K562 (cell line): Measurements from ENCODE around the gene LTO1. TPM values are rescaled to one million over a fixed set of nuclear protein-coding genes. Genes with fewer than 3 reads are reported as not detected.
A peak's percentile ranks its signal among the peaks of the same experiment; 100 is the strongest.

Experiments
- ATF3 ChIP-seq, 2 experiments: fragments of 450-650 bp in 1 of 2; sonication (generic) in 1 of 2; formaldehyde crosslinking in 1 of 2; IDR thresholded peaks in 1 of 2; conservative IDR thresholded peaks in 1 of 2; 2 replicates each; pipeline versions ENCODE4 v1.6.1 to v1.8.1; 2016 to 2023; ENCODE audit warnings: mild to moderate bottlenecking in 2 of 2, moderate library complexity in 2 of 2, inconsistent platforms in 1 of 2, missing genetic modification reagents in 1 of 2
- HMGN3 ChIP-seq: IDR thresholded peaks from 2 replicates; pipeline ENCODE4 v1.6.1; 2011; ENCODE audit warnings: borderline replicate concordance, low read depth, mild to moderate bottlenecking, mixed read lengths, low read length; ENCODE audit not compliant: insufficient read length; ENCODE audit errors: extremely low read depth
- HNRNPH1 ChIP-seq: fragments of 200-400 bp; formaldehyde crosslinking; optimal IDR thresholded peaks from 2 replicates; pipeline ENCODE3; 2017; ENCODE audit warnings: low read depth, mild to moderate bottlenecking, low read length, moderate library complexity
- KAT7 ChIP-seq: sonication (generic); formaldehyde crosslinking; IDR thresholded peaks from 2 replicates; pipeline ENCODE4 v1.8.0; 2022; ENCODE audit warnings: missing genetic modification reagents, mild to moderate bottlenecking, borderline replicate concordance
- MIER1 ChIP-seq: fragments of 450-650 bp; IDR thresholded peaks from 2 replicates; pipeline ENCODE4 v1.6.1; 2016; ENCODE audit warnings: antibody characterized with exemption, mild to moderate bottlenecking, low read depth
- NFATC3 ChIP-seq: fragments of 450-650 bp; IDR thresholded peaks from 2 replicates; pipeline ENCODE4 v1.6.1; 2017; ENCODE audit warnings: mild to moderate bottlenecking
- NFE2 ChIP-seq: IDR thresholded peaks from 2 replicates; pipeline ENCODE4 v1.6.1; 2014; ENCODE audit warnings: antibody characterized with exemption, low read depth
- SNAPC5 ChIP-seq: fragments of 250-450 bp; sonication (Bioruptor Pico); IDR thresholded peaks from 2 replicates; pipeline ENCODE4 v1.8.0; 2021; ENCODE audit warnings: moderate library complexity, mild to moderate bottlenecking, inconsistent platforms
- TAL1 ChIP-seq: fragments of 450-650 bp; IDR thresholded peaks from 2 replicates; pipeline ENCODE4 v1.6.1; 2016; ENCODE audit warnings: mild to moderate bottlenecking
- TCF15 ChIP-seq: fragments of 250-450 bp; sonication (Bioruptor Pico); IDR thresholded peaks from 2 replicates; pipeline ENCODE4 v1.8.0; 2022; ENCODE audit warnings: moderate library complexity, mild to moderate bottlenecking, inconsistent platforms
- XRCC3 ChIP-seq: fragments of 450-650 bp; IDR thresholded peaks from 2 replicates; pipeline ENCODE4 v1.6.1; 2017; ENCODE audit warnings: mild to moderate bottlenecking, moderate library complexity
- ZNF507 ChIP-seq: conservative IDR thresholded peaks from 2 replicates; pipeline ENCODE4 v1.6.1; 2017; ENCODE audit warnings: missing genetic modification characterization, missing compliant biosample characterization
- ZNF76 ChIP-seq: fragments of 250-450 bp; sonication (Bioruptor Pico); IDR thresholded peaks from 2 replicates; pipeline ENCODE4 v1.4.0; 2020; ENCODE audit warnings: mild to moderate bottlenecking, moderate library complexity, borderline replicate concordance
- ZNF785 ChIP-seq: fragments of 250-450 bp; sonication (Bioruptor Pico); IDR thresholded peaks from 2 replicates; pipeline ENCODE4 v1.4.0; 2020; ENCODE audit warnings: mild to moderate bottlenecking
- polyA plus RNA-seq, 8 experiments: library from polyadenylated mRNA; depleted of rRNA in 4 of 8; stranded (reverse) in 5 of 8; unstranded in 3 of 8; fragments of >200 nt; fragmentation: Nextera tagmentation in 2 of 8; fragmentation: Illumina TruSeq in 1 of 8; extraction: Ambion mirVana in 2 of 8; extraction: Trizol in 1 of 8; gene quantifications; 2 replicates each; pipeline versions ENCODE4 v1.2.1 to v1.2.3, GENCODE V29; 2011 to 2014; ENCODE audit warnings: inconsistent platforms in 1 of 8, missing spikeins in 1 of 8
- total RNA-seq, 7 experiments: library from RNA; depleted of rRNA in 6 of 7; stranded (reverse); fragments of >200 nt in 6 of 7; fragmentation: Illumina TruSeq in 2 of 7; extraction: Trizol in 2 of 7; gene quantifications; 2 replicates each; pipeline versions ENCODE4 v1.2.1 to v1.2.3, GENCODE V29; 2011 to 2021; ENCODE audit warnings: low replicate concordance in 1 of 7
- TF ChIP-seq, protein P1 (sequence below): fragments of 450-650 bp; formaldehyde crosslinking; IDR thresholded peaks from 2 replicates; pipeline ENCODE4 v1.4.0; 2020; ENCODE audit warnings: mild to moderate bottlenecking, moderate library complexity

LTO1 gene
- total and polyA plus RNA-seq, 9 of the 15 experiments (the other 6 are each of a cell fraction or from before 2014, with no cell fraction given), result 2.6 to 43.4 (median 19.1) TPM

GRCh38 chr11:69670158-69670845 is 4.9 kb downstream of the LTO1 start (continued):
- TF ChIP-seq ATF3 (IDR thresholded peaks at IDR 0.05), result no peak
- 0 out of 2 replicates have a peak, but pooled peaks have one; percentile 27 for TF ChIP-seq ATF3 (CRISPR knock-in tag; conservative IDR thresholded peaks at IDR 0.05)
- TF ChIP-seq ZNF507 (tag), result no peak
- no peak for TF ChIP-seq HNRNPH1
- no peak for TF ChIP-seq TAL1
- TF ChIP-seq ZNF76 (CRISPR knock-in tag), result no peak
- TF ChIP-seq NFATC3, result no peak
- TF ChIP-seq XRCC3, result no peak
- TF ChIP-seq ZNF785 (CRISPR knock-in tag), result no peak
- TF ChIP-seq TCF15 (CRISPR knock-in tag), result no peak
- TF ChIP-seq, protein P1, sequence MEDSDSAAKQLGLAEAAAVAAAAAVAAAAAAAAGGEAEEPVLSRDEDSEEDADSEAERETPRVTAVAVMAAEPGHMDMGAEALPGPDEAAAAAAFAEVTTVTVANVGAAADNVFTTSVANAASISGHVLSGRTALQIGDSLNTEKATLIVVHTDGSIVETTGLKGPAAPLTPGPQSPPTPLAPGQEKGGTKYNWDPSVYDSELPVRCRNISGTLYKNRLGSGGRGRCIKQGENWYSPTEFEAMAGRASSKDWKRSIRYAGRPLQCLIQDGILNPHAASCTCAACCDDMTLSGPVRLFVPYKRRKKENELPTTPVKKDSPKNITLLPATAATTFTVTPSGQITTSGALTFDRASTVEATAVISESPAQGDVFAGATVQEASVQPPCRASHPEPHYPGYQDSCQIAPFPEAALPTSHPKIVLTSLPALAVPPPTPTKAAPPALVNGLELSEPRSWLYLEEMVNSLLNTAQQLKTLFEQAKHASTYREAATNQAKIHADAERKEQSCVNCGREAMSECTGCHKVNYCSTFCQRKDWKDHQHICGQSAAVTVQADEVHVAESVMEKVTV, result 0 out of 2 replicates have a peak, but pooled peaks have one; percentile 38
- TF ChIP-seq KAT7, result no peak
- no peak for TF ChIP-seq MIER1
- TF ChIP-seq NFE2, result no peak
- no peak for TF ChIP-seq HMGN3
- TF ChIP-seq SNAPC5 (CRISPR knock-in tag), result no peak
